Activated CD8-positive, alpha-beta memory T cell treated with anti-CD3 and anti-CD28 coated beads for 24 hours (primary cell): Measurements from ENCODE around the gene TLK1.
"Not testable (repeated sequence)": the region's sequence is repeated elsewhere in the genome, so short reads cannot be mapped to it uniquely, and the experiment has no call there.

Experiments used
- DNase-seq: peaks from one replicate; pipeline ENCODE4 v3.0.0-alpha.2; 2020

TLK1 gene

DNA sequence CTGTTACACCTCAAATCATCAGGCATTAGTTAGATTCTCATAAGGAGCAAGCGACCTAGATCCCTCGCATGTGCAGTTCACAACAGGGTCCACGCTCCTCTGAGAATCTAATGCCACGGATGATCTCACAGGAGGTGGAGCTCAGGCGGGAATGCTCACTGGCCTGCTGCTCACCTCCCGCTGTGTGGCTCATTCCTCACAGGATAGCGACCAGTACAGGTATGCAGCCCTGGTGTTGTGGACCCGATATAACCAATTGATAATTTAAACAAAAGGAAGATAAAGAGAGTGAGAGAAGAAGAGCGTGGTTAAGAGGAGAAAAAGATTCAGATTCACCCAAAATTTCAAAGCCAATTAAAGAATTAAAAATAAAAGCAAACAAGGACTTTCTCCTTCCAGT lies 20.8 kb downstream of the TLK1 start:
- DNase-seq, result no peak

- no peak for DNase-seq
Observed at GRCh38 chr2:171136024-171136423, 24.7 kb downstream of the TLK1 start.

GRCh38 chr2:171134624-171135230 lies 26.0 kb downstream of the TLK1 start:
- no peak for DNase-seq

DNA sequence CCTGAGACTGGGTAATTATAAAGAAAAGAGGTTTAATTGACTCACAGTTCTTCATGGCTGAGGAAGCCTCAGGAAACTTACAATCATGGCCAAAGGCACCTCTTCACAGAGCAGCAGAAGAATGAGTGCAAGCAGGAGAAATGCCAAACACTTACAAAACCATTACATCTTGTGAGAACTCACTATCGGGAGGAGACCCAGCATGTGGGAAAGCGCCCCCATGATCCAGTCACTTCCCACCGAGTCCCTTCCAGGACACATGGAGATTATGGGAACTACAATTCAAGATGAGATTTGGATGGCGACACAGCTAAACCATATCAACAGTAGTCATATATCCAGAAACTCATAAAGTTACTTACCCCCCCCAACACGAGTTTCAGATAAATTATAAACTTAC lies 28.6 kb downstream of the TLK1 start:
- no peak for DNase-seq

- no peak for DNase-seq
Observed at GRCh38 chr2:171128461-171128860, 32.2 kb downstream of the TLK1 start.

GRCh38 chr2:171124541-171124940 lies 36.2 kb downstream of the TLK1 start:
- DNase-seq, result no peak

DNA sequence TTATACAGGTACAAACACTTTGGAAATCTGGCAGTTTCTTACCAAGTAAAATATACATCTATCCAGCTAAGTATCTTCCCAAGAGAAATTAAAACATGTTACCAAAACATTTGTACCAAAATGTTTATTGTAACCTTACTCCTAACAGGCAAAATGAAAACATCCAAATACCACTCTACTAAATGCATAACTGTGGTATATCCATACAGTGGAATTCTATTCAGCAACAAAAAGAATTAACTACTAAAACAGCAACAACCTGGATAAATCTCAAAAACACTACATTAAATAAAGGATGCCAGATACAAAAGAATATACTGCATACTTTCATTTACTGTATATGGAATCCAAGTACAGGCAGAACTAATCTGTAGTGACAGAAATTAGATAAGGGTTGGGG lies 51.1 kb downstream of the TLK1 start:
- DNase-seq, result no peak

- no peak for DNase-seq
Observed at GRCh38 chr2:171109020-171109419, 51.7 kb downstream of the TLK1 start.

- DNase-seq, result no peak
Observed at GRCh38 chr2:171107803-171108202, 52.9 kb downstream of the TLK1 start.

- DNase-seq, result no peak
Observed at GRCh38 chr2:171104379-171104778, 56.3 kb downstream of the TLK1 start.

GRCh38 chr2:171102802-171103201 lies 57.9 kb downstream of the TLK1 start:
- DNase-seq, result no peak

DNA sequence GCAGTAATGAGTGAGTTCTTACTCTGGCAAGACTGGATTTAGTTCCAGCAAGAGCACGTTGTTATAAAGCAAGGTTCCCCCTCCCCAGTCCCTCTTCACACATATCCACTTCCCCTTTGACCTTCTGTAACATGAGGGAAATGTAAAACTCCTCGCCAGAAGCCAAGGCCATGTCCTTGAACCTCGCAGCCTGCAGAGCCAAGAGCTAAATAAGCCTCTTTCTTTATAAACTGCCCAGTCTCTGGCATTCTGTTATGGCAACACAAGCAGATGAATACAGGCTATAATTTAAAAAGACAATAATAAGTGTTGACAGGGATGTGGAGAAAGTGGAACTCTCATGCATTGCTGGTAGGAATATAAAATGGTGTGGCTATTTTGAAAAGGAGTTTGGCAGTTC lies 60.3 kb downstream of the TLK1 start:
- DNase-seq, result no peak

DNA sequence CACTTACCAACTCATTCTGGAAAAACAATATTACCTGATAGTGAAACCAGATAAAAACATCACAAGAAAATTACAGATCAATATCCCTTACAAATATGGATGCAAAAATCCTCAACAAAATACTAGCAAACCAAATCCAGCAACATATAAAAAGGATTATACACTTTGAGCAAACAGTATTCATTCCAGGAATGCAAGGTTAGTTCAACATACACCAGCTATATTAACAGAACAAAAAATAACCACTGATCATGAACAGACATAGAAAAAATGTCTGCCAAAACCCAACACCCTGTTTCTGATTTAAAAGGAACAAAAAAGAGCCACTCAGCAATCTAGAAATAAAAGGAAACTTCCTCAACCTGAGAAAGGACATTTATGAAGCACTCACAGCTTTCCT lies 62.1 kb downstream of the TLK1 start:
- no peak for DNase-seq

GRCh38 chr2:171095014-171095582 lies 65.6 kb downstream of the TLK1 start:
- DNase-seq, result no peak

GRCh38 chr2:171091517-171091916 lies 69.2 kb downstream of the TLK1 start:
- not testable (repeated sequence) for DNase-seq

GRCh38 chr2:171089489-171089888 lies 71.2 kb downstream of the TLK1 start:
- no peak for DNase-seq

- DNase-seq, result no peak
Observed at GRCh38 chr2:171088057-171088834, 72.4 kb downstream of the TLK1 start.

DNA sequence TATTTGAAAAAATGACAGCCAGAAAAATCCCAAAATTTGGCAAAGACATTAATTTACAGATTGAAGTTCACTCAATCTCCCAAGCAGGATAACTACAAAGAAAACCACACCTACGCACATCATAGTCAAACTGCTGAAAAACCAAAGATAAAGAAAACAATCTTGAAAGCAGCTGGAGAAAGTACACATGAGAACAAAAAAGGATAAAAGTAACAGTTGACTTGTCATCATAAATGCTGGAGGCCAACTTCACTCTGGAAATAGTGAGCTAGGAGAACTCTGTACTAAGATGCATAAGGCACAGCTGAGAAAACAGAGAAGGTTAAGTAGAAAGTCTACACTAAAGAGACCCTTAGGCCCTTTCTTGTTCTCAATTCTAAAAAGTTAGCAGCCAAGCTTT lies 73.1 kb downstream of the TLK1 start:
- no peak for DNase-seq

DNA sequence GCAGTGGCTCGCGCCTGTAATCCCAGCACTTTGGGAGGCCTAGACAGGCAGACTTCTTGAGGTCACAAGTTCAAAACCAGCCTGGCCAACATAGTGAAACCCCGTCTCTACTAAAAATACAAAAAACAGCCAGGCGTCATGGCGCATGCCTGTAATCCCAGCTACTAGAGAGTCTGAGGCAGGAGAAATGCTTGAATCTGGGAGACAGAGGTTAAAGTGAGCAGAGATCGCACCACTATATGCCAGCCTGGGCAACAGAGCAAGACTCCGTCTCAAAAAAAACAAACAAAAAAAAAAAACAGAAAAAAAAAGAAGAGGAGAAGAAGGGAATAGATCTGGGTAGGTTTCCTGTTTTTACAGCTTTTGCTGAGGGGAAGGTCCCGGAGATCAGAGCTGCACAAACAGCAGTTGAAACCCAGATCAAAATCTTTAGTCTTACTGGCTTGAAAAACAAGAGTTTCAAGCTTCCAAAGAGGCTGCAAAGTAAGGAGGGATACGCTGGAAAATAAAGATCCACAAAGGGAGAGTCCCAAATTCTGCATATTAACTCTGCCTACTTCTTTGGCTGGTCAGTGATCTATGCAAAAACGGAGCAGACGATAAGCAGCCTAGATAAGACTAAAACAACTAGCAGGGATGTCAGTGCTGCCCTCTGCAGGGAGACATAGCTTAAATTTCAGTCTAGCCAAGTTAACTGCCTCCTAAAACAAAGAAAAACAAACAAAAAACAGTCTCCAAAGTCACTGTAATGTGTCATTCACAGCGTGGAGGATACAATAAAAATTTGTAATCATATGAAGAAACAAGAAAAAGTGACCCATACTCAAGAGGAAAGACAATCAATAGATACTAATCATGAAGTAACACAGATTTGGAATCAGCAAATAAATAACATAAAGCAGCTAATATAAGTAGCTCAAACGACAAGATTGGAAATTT lies 74.1 kb downstream of the TLK1 start:
- DNase-seq, result no peak

- DNase-seq, result no peak
Observed at GRCh38 chr2:171084128-171084527, 76.6 kb downstream of the TLK1 start.

- no peak for DNase-seq
Observed at GRCh38 chr2:171083451-171083850, 77.2 kb downstream of the TLK1 start.

GRCh38 chr2:171081649-171082111 lies 79.0 kb downstream of the TLK1 start:
- no peak for DNase-seq

DNA sequence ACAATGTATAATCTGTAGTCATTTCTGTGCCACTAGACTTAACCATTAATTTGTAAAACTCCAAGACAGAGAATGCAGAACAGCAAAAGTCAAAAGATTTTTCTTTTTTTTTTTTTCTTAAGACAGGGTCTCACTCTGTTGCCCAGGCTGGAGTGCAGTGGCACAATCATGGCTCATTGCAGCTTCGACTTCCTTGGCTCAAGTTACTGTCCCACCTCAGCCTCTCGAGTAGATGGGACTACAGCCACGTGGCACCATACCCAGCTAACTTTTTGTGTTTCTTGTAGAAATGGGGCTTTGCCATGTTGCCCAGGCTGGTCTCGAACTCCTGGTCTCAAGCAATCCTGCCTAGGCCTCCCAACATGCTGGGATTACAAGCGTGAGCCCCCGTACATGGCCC lies 80.1 kb downstream of the TLK1 start:
- DNase-seq, result no peak
